Gastrocnemius medialis (tissue), 4 donors: ENCODE results near the gene SPANXN2. TPM values are rescaled to one million over a fixed set of nuclear protein-coding genes. Genes with fewer than 3 reads are reported as not detected.
"Not testable (repeated sequence)": the region's sequence is repeated elsewhere in the genome, so short reads cannot be mapped to it uniquely, and the experiment has no call there.

Source experiments
- ATAC-seq, 2 donors: fragments of 150-250 bp; one replicate each; pipeline ENCODE4 v1.9.1; 2016
- DNase-seq, 2 donors: peaks; one replicate each; pipeline ENCODE4 v3.0.0-alpha.2; 2019
- H3K27ac ChIP-seq, 4 donors: fragments of 200-600 bp; sonication (generic); 1 replicate in 1 of 4; 2 replicates in 3 of 4; pipeline ENCODE4 v1.5.1; 2016 to 2018; ENCODE audit warnings: mild to moderate bottlenecking in 2 of 4, moderate library complexity in 1 of 4
- H3K27me3 ChIP-seq, 3 donors: fragments of 200-600 bp; sonication (generic) in 2 of 3; 1 replicate in 1 of 3; 2 replicates in 2 of 3; pipeline versions ENCODE4 v1.5.1 to v1.6.0; 2016 to 2019; ENCODE audit warnings: mild to moderate bottlenecking in 1 of 3, moderate library complexity in 1 of 3
- H3K36me3 ChIP-seq, 2 donors: fragments of 200-600 bp; sonication (generic) in 1 of 2; one replicate each; pipeline ENCODE4 v1.5.1; 2017 to 2018
- H3K4me1 ChIP-seq, 2 donors: fragments of 200-600 bp; sonication (generic) in 1 of 2; one replicate each; pipeline ENCODE4 v1.5.1; 2016 to 2017; ENCODE audit warnings: mild to moderate bottlenecking in 2 of 2
- H3K4me3 ChIP-seq, 4 donors: fragments of 200-600 bp; sonication (generic) in 3 of 4; 1 replicate in 1 of 4; 2 replicates in 3 of 4; pipeline ENCODE4 v1.5.1; 2016 to 2019; ENCODE audit warnings: mild to moderate bottlenecking in 2 of 4
- H3K9me3 ChIP-seq, 3 donors: fragments of 200-600 bp; sonication (generic) in 2 of 3; 1 replicate in 1 of 3; 2 replicates in 2 of 3; pipeline ENCODE4 v1.5.1; 2016 to 2019
- CTCF ChIP-seq, 5 experiments: fragments of 450-650 bp in 3 of 5; fragments of 200-600 bp in 2 of 5; sonication (generic) in 2 of 5; IDR thresholded peaks in 4 of 5; conservative IDR thresholded peaks in 1 of 5; 1 replicate in 4 of 5; 2 replicates in 1 of 5; pipeline ENCODE4 v1.5.1; 2016 to 2019; ENCODE audit warnings: antibody characterized with exemption in 5 of 5, mild to moderate bottlenecking in 3 of 5, moderate library complexity in 3 of 5
- POLR2A ChIP-seq, 2 donors: fragments of 450-650 bp; IDR thresholded peaks; one replicate each; pipeline ENCODE4 v1.6.1; 2017; ENCODE audit warnings: antibody characterized with exemption in 2 of 2, mild to moderate bottlenecking in 2 of 2, moderate library complexity in 2 of 2
- in situ Hi-C, 4 donors: fragments of 200-750 bp; cut with MboI; loops; one replicate each; pipeline versions ENCODE4 v1.15.0 to v1.8.0; 2017; ENCODE audit warnings: low sequenced_read_pairs in 4 of 4
- intact Hi-C: fragments of 100-400 bp; cut with DNase I; formaldehyde crosslinking; loops from one replicate; pipeline ENCODE4 v1.15.1; 2023; ENCODE audit warnings: low total_unique reads
- total RNA-seq, 4 donors: library from RNA; depleted of rRNA; stranded (reverse); fragments of >200 nt; gene quantifications; one replicate each; pipeline versions ENCODE4 v1.1.0 to v1.2.3, GENCODE V29; 2016

Gene SPANXN2
- total RNA-seq = not detected

- H3K27me3 ChIP-seq, H3K27ac ChIP-seq, H3K9me3 ChIP-seq, ATAC-seq, H3K36me3 ChIP-seq, intact Hi-C loops, DNase-seq, in situ Hi-C loops, H3K4me3 ChIP-seq, H3K4me1 ChIP-seq: not testable (repeated sequence)
These were observed at the start of gene SPANXN2 for GRCh38 chrX:143720652-143721051. Gene SPANXN2 (minus strand): TSS chrX:143720752. CDS start chrX:143720668, 84 bp downstream.

- Histone ChIP-seq H3K27ac (no peak overlapping the region), H3K4me3 (no peak overlapping the region), H3K4me1 (no peaks in the 10 kb centered on the region), H3K36me3 (no peaks in the 10 kb centered on the region), H3K27me3 (no peaks in the 10 kb centered on the region), H3K9me3 (no peaks in the 10 kb centered on the region)
- TF ChIP-seq CTCF (IDR thresholded peaks at IDR 0.05 in 4 of 5, conservative IDR thresholded peaks at IDR 0.05 in 1 of 5) (no peak), POLR2A (IDR thresholded peaks at IDR 0.05) (no peak)
- intact Hi-C loops = no loop called here
- in situ Hi-C loops = no loop called here
- no peak for DNase-seq
- ATAC-seq = no peak
These were observed 48.4 kb upstream of the SPANXN2 start for GRCh38 chrX:143768976-143769375.

- H3K27me3 ChIP-seq, ATAC-seq, intact Hi-C loops, in situ Hi-C loops, H3K27ac ChIP-seq, H3K36me3 ChIP-seq, DNase-seq, H3K4me1 ChIP-seq, H3K4me3 ChIP-seq, H3K9me3 ChIP-seq: not testable (repeated sequence)
These were observed 47.2 kb upstream of the SPANXN2 start for GRCh38 chrX:143767789-143768188.

GRCh38 chrX:143757887-143758286 lies 37.3 kb upstream of the SPANXN2 start:
- H3K9me3 ChIP-seq = no peaks in the 10 kb centered on the region
- no peak for ATAC-seq
- intact Hi-C loops = no loop called here
- no peaks in the 10 kb centered on the region for H3K4me1 ChIP-seq
- TF ChIP-seq CTCF (IDR thresholded peaks at IDR 0.05 in 4 of 5, conservative IDR thresholded peaks at IDR 0.05 in 1 of 5) (no peak), POLR2A (IDR thresholded peaks at IDR 0.05) (no peak)
- DNase-seq = no peak
- H3K4me3 ChIP-seq = no peak overlapping the region
- no peaks in the 10 kb centered on the region for H3K27me3 ChIP-seq
- in situ Hi-C loops = no loop called here
- H3K27ac ChIP-seq = no peak overlapping the region
- no peaks in the 10 kb centered on the region for H3K36me3 ChIP-seq

GRCh38 chrX:143757375-143757774 lies 36.8 kb upstream of the SPANXN2 start:
- ATAC-seq = no peak
- in situ Hi-C loops (no loop called here), intact Hi-C loops (no loop called here)

More at GRCh38 chrX:143757375-143757774, 36.8 kb upstream of the SPANXN2 start:
- Histone ChIP-seq H3K4me1 (no peaks in the 10 kb centered on the region), H3K27ac (no peak overlapping the region), H3K36me3 (no peaks in the 10 kb centered on the region), H3K27me3 (no peaks in the 10 kb centered on the region), H3K4me3 (no peak overlapping the region), H3K9me3 (no peaks in the 10 kb centered on the region)
- no peak for DNase-seq
- TF ChIP-seq POLR2A (IDR thresholded peaks at IDR 0.05) (no peak), CTCF (IDR thresholded peaks at IDR 0.05 in 4 of 5, conservative IDR thresholded peaks at IDR 0.05 in 1 of 5) (no peak)
